Lung (tissue), 12 donors: Measurements from ENCODE around the gene PTPN14. TPM values are rescaled to one million over a fixed set of nuclear protein-coding genes. Genes with fewer than 3 reads are reported as not detected.
A peak's percentile ranks its signal among the peaks of the same experiment; 100 is the strongest.
"Not testable (repeated sequence)": the region's sequence is repeated elsewhere in the genome, so short reads cannot be mapped to it uniquely, and the experiment has no call there.

ENCODE experiments used
- ATAC-seq: fragments of 200-7000 bp; cut with Tn5 transposase; one replicate; pipeline ENCODE4 v1.9.1; 2020; ENCODE audit warnings: moderate number of reproducible peaks; ENCODE audit not compliant: insufficient read depth, low FRiP score
- DNase-seq, 3 donors: peaks; one replicate each; pipeline ENCODE4 v3.0.0-alpha.2; 2013 to 2017
- H3K27ac ChIP-seq, 2 donors: one replicate each; pipeline ENCODE4 v1.5.1; 2013; ENCODE audit warnings: mild to moderate bottlenecking in 2 of 2, moderate library complexity in 2 of 2, control low read depth in 1 of 2, inconsistent platforms in 1 of 2, low read depth in 1 of 2, low read length in 1 of 2
- H3K27me3 ChIP-seq, 3 donors: one replicate each; pipeline ENCODE4 v1.5.1; 2013; ENCODE audit warnings: low read length in 2 of 3; ENCODE audit not compliant: control insufficient read depth in 3 of 3, insufficient read depth in 3 of 3
- H3K36me3 ChIP-seq, 4 donors: one replicate each; pipeline ENCODE4 v1.5.1; 2013; ENCODE audit warnings: low read length in 4 of 4, mild to moderate bottlenecking in 1 of 4, moderate library complexity in 1 of 4; ENCODE audit not compliant: control insufficient read depth in 4 of 4, insufficient read depth in 4 of 4
- H3K4me1 ChIP-seq, 5 donors: one replicate each; pipeline ENCODE4 v1.5.1; 2013; ENCODE audit warnings: low read length in 5 of 5, mild to moderate bottlenecking in 2 of 5, moderate library complexity in 1 of 5; ENCODE audit not compliant: control insufficient read depth in 5 of 5, insufficient read depth in 5 of 5
- H3K4me3 ChIP-seq: one replicate; pipeline ENCODE4 v1.5.1; 2013; ENCODE audit warnings: mild to moderate bottlenecking, control low read depth, moderate library complexity
- H3K9ac ChIP-seq, 2 donors: one replicate each; pipeline ENCODE4 v1.5.1; 2013; ENCODE audit warnings: low read length in 2 of 2, control low read depth in 1 of 2; ENCODE audit not compliant: insufficient read depth in 1 of 2
- H3K9me3 ChIP-seq, 4 donors: one replicate each; pipeline ENCODE4 v1.5.1; 2013; ENCODE audit warnings: low read length in 3 of 4, mild to moderate bottlenecking in 1 of 4, moderate library complexity in 1 of 4; ENCODE audit not compliant: control insufficient read depth in 4 of 4, insufficient read depth in 3 of 4
- WGBS, 2 donors: extraction: QIAGEN DNeasy Blood & Tissue Kit; methylation state at CpG; one replicate each; pipeline ENCODE4 v1.1.7; 2013; 5-methylcytosine and 5-hydroxymethylcytosine counted together
- polyA plus RNA-seq, 2 donors: library from polyadenylated mRNA; stranded (reverse); fragments of 200-250 nt; gene quantifications; one replicate each; pipeline ENCODE4 v1.2.1, GENCODE V29; 2013
- total RNA-seq, 2 donors: library from RNA; depleted of rRNA in 1 of 2; stranded (reverse); fragments of >200 nt in 1 of 2; gene quantifications; one replicate each; pipeline ENCODE4 v1.2.1, GENCODE V29; 2014 to 2021
- TF ChIP-seq, protein P1 (sequence below): IDR thresholded peaks from 2 replicates; pipeline ENCODE4 v1.5.1; 2012; ENCODE audit warnings: mild to moderate bottlenecking; ENCODE audit errors: control extremely low read depth, extremely low read depth
- donor health status: control.
- donor health status: control.
- donor health status: Bipolar disorder and iron deficiency.
- donor health status: healthy.
- donor health status: DM: yes; HTN: yes; CAD: no.

The PTPN14 gene
- total and polyA plus RNA-seq, 4 donors = 4.4 to 43.2 (median 15.2) TPM

DNA sequence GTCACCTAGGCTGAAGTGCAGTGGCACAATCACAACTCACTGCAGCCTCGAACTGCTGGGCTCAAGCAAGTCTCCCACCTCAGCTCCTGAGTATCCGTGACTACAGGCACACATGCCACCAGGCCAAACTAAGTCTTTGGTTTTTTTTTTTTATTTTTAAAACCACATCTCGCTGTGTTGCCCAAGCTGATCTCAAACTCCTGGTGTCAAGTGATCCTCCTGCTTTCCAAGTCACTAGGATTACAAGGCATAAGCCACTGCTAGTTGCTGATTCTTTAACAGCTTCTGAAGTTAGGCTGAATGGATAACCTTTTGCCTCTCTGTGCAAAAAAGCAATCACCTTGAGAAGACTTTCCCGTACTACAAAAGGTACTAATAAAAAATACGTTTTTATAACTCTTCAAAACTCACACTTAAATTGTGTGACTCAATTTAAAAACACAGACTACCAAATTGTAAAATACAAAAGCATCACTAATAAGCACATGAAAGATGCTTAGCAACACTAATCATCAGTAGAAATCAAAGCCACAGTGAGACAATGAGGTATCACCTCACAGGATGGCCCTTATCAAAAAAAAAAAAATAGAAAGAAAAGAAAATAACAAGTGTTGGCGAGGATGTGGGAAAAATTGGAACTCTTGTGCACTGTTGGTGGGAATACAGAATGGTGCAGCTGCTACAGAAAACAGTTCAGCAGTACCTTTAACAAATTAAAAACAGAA, 40.3 kb downstream of the PTPN14 start:
- H3K27ac ChIP-seq = no peak overlapping the region
- no peak overlapping the region for H3K9ac ChIP-seq
- WGBS, 2 donors = 91 to 93% methylated on average over 6 of the region's 6 CpGs
- H3K4me3 ChIP-seq = no peak overlapping the region
- ATAC-seq (no peak), DNase-seq (no peak)
- peaks cover 0 to 20% (median 7%) of the 10 kb centered on the region in 5 donors for H3K4me1 ChIP-seq
- TF ChIP-seq, protein P1, sequence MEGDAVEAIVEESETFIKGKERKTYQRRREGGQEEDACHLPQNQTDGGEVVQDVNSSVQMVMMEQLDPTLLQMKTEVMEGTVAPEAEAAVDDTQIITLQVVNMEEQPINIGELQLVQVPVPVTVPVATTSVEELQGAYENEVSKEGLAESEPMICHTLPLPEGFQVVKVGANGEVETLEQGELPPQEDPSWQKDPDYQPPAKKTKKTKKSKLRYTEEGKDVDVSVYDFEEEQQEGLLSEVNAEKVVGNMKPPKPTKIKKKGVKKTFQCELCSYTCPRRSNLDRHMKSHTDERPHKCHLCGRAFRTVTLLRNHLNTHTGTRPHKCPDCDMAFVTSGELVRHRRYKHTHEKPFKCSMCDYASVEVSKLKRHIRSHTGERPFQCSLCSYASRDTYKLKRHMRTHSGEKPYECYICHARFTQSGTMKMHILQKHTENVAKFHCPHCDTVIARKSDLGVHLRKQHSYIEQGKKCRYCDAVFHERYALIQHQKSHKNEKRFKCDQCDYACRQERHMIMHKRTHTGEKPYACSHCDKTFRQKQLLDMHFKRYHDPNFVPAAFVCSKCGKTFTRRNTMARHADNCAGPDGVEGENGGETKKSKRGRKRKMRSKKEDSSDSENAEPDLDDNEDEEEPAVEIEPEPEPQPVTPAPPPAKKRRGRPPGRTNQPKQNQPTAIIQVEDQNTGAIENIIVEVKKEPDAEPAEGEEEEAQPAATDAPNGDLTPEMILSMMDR = no peak
- no peaks in the 10 kb centered on the region for H3K27me3 ChIP-seq
- no peaks in the 10 kb centered on the region for H3K36me3 ChIP-seq
- no peaks in the 10 kb centered on the region for H3K9me3 ChIP-seq

- ATAC-seq = no peak
- H3K27ac ChIP-seq = no peak overlapping the region
- H3K4me3 ChIP-seq = no peak overlapping the region
- no peak overlapping the region for H3K9ac ChIP-seq
- no peaks in the 10 kb centered on the region for H3K27me3 ChIP-seq
- H3K9me3 ChIP-seq = no peaks in the 10 kb centered on the region
- TF ChIP-seq, protein P1 = no peak
- no peaks in the 10 kb centered on the region for H3K36me3 ChIP-seq
- DNase-seq = no peak
- H3K4me1 ChIP-seq = peaks cover 0 to 15% (median 7%) of the 10 kb centered on the region in 5 donors
Observed at GRCh38 chr1:214510477-214510876, 40.9 kb downstream of the PTPN14 start.

GRCh38 chr1:214509622-214510021, 41.8 kb downstream of the PTPN14 start:
- DNase-seq, H3K27me3 ChIP-seq, H3K36me3 ChIP-seq, H3K27ac ChIP-seq, ATAC-seq, H3K9me3 ChIP-seq, H3K4me3 ChIP-seq, H3K9ac ChIP-seq: not testable (repeated sequence)
- H3K4me1 ChIP-seq = peaks cover 0 to 12% (median 4%) of the 10 kb centered on the region in 5 donors
- WGBS, 2 donors = 88 to 93% methylated on average over 3 of the region's 3 CpGs

- peak; percentile 55 for ATAC-seq
- 46 to 61% methylated on average over 2 of the region's 2 CpGs for WGBS, 2 donors
Observed at GRCh38 chr1:214506972-214507431, 44.4 kb downstream of the PTPN14 start.

More at GRCh38 chr1:214506972-214507431, 44.4 kb downstream of the PTPN14 start:
- Histone ChIP-seq H3K9ac (no peak overlapping the region), H3K9me3 (no peaks in the 10 kb centered on the region), H3K36me3 (no peaks in the 10 kb centered on the region), H3K27me3 (no peaks in the 10 kb centered on the region), H3K4me3 (no peak overlapping the region), H3K4me1 (peaks cover 0 to 6% (median 0%) of the 10 kb centered on the region in 5 donors), H3K27ac (no peak overlapping the region)
- peak in 2 of 3 donors; percentile 39 to 53 for DNase-seq
- TF ChIP-seq, protein P1 = no peak
